ENCODE results near the gene GPR42.
A peak's percentile ranks its signal among the peaks of the same experiment; 100 is the strongest.
"Not testable (repeated sequence)": the region's sequence is repeated elsewhere in the genome, so short reads cannot be mapped to it uniquely, and the experiment has no call there.

The GPR42 gene

DNA sequence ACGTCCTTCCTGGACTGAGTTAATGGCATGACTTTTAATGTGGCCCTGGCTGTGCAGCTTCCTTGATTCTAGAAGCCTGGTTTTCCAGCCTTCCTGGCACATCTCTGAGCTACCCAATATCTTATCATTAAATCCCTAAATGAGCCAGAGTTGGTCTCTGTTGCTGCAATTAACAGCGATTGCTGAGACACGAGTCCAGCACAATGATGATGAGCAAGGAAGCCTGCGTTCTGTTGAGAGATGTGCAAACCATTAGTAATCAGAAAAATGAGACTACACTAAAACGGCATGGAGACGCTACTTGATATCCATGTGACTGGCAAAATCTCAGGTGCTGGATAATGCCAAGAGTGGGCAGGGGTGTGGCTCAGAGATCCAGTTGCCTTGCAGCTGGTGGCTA, 26.2 kb downstream of the GPR42 start:
- no peak for DNase-seq

- no peak for DNase-seq
Measured at GRCh38 chr19:35398570-35398969, 27.7 kb downstream of the GPR42 start.

DNA sequence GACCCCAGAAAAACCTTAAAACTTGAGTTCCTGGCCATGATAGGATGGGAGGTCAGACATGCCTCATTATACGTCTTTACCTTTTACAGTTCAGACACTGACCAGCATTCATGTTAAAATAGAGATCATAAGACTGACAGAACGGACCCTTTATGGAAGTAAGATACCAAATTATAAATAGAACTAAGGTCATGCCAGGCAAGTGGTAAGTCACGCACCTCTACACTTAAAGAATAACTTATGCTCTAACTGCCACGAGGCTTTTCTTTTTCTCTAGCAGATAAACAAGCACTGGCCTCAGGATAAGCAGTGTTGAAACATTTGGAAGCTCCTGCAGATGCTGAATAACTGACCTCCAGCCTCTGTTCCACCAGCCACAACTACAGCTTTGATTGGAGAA, 28.4 kb downstream of the GPR42 start:
- no peak for DNase-seq

DNA sequence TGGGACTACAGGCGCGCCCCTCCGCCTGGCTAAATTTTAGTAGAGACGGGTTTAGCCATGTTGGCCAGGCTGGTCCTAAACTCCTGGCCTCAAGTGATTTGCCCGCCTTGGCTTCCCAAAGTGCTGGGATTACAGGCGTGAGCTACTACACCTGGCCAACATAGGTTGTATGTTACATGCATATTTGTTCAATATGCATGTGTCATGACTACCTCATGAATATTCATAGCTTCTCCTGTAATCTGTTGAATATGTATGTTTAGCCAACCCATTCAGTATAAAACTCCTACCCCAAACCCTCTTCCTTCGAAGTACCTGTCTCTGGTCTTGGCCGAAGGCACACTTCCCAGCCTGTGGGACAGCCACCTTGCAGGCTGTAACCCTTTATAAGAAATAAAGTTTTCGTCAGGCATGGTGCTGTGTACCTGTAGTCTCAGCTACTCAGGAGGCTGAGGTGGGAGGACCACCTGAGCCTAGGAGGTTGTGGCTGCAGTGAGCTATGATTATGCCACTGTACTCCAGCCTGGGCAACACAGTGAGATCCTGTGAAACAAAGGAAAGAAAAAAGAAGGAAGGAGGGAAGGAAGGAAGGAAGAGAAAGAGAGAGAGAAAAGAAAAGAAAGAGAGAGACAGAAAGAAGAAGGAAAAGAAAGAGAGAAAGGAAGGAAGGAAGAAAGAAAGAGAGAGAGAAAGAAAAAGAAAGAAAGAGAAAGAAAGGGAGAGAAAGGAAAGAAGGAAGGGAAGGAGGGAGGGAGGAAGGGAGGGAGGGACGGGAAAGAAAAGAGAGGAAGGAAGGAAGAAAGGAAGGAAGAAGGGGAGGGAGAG, 29.3 kb downstream of the GPR42 start:
- no peak for DNase-seq

DNA sequence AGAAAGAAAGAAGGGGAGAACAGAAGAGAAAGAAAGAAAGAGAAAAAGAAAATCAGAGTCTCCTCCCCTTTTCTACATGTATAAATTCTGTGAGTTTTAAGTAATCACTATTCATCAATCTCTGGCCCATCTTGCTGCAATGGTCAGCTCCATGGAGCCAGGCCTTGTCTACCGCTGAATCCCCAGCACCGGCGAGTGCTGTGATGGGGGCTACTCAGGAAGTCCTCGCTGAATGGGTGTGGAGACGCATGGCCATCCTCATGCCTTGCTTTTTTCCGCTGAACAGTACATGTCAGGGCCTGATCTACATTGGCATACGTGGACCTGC, 29.9 kb downstream of the GPR42 start:
- no peak for DNase-seq

DNA sequence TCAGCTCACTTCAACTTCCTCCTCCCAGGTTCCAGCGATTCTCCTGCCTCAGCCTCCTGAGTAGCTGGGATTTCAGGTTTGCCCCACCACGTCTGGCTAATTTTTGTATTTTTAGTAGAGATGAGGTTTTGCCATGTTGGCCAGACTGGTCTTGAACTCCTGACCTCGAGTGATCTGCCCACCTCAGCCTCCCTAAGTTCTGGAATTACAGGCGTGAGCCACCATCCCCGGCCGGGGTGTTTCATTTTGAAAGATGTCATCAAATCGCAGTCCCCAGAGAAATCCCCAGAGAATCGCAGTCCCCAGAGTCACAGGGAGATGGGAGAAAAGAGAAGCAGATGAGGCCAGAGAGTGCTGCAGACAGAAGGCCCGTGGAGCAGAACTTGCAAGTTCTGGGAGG, 30.5 kb downstream of the GPR42 start:
- DNase-seq, result not testable (repeated sequence)

GRCh38 chr19:35403116-35403760, 32.4 kb downstream of the GPR42 start:
- no peak for DNase-seq

DNA sequence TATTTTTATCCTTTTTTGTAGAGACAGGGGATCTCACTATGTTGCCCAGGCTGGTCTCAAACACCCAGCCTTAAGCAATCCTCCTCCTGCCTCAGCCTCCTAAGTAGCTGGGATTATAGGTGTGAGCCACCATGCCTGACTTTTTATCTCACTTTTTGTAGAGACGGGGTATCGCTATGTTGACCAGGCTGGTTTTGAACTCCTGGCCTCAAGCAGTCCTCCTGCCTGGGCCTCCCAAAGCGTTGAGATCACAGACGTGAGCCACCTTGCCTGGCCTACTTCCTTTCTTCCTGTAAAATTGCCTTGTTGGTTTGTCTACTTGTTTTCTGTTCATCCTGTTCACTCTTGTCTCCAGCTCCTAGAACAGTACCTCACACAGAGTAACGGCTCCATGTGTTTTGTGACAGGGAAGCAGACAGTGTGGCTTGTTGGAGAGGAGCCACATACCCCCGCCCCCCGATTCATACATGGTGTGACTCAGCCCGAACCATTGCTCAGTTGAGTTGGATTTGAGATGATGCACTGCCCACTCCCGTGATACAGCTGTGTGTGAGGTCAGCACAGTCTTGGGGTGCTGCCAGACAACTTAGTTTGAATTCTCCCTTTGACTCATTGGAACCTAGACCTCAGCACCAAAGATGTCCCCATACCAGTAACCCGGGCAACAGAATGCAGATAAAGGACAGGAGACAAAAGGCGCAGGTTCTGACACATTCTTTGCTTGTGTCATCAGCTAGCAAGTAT, 34.2 kb downstream of the GPR42 start:
- peak in 1 of 2 experiments; percentile 2 for DNase-seq

- DNase-seq, result no peak
Measured at GRCh38 chr19:35407619-35408018, 36.8 kb downstream of the GPR42 start.

DNA sequence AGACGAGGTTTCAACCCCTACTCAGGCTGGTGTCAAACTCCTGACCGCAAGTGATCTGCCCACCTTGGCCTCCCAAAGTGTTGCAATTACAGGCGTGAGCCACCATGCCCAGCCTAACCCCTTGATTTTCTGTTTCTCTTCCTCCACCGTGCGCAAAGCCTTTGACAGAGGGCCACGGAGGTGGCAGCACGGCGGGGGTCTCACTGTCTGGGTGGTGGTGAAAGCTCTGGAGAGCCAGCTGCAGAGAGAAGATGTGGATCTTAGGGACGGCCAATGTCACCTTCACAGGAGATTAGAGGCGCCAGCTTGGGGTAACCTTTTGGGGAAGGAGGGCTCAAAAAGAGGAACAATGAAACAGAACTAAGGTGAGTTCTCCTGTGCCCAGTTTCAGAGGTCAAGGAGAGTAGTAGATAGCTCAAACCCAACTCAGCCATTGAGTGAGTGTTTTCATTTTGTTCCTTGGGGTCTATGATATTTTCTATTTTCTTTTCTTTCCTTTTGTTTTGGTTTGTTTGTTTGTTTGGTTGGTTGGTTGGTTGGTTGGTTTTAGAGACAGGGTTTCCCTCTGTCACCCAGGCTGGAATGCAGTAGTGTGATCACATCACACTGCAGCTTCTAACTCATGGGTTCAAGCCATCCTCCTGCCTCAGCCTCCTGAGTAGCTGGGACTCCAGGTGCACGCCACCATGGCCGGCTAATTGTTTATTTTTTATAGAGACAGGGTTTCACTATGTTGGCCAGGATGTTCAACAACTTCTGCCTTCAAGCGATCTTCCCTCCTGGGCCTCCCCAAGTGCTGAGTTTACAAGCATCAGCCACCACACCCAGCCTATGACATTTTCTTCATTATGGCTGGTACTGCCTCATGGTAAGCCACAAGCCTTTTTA, 37.7 kb downstream of the GPR42 start:
- no peak for DNase-seq

DNA sequence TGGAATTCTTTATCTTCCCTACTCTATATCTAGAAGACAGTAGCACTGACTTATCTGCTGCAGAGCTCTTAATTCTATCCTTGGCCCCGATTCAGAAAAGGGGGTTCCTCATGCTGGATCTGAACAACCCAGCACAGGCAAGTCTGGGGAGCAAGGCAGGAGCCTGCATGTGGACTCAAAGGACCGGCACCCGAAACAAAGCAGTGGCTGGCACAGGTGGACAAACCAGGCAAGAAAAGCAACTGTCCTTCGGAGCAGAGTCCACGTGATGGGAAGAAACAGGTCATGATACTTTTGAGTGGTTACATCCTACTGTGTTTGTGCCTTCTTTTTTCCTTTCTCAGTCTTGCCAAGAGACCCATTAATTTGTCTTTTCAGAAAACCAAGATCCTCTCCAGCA, 38.3 kb downstream of the GPR42 start:
- DNase-seq, result no peak

DNA sequence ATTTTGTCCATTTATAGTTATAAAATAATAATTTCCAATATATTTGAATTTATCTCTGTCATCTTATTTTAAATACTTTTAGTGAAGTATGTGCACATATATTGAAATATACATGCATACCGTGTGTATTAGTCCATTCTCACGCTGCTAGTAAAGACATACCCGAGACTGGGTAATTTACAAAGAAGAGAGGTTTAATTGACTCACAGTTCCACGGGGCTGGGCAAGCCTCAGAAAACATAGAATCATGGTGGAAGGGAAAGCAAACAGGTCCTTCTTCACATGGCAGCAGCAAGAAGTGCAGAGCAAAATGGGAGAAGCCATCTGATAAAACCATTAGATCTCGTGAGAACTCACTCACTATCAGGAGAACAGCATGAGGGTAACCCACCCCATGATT, 39.6 kb downstream of the GPR42 start:
- DNase-seq, result no peak

DNA sequence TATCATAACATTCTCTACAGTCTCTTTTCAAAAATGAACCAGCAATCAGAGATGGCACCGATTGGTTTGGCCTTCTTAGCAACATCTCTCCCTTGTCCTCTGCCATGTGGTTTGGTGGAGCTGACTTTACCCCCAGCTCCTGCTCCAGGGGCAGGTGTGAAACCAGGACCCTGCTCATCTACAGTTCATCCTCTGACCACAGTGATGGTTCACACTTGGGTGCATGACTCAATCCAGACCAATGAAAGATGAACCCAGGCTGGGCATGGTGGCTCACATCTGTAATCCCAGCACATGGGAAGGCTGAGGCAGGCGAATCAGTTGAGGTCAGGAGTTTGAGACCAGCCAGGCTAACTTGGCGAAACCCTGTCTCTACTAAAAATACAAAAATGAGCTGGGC, 43.6 kb downstream of the GPR42 start:
- DNase-seq, result no peak

- no peak for DNase-seq
Measured at GRCh38 chr19:35416331-35416730, 45.5 kb downstream of the GPR42 start.

- DNase-seq, result no peak
Measured at GRCh38 chr19:35417278-35417677, 46.4 kb downstream of the GPR42 start.

DNA sequence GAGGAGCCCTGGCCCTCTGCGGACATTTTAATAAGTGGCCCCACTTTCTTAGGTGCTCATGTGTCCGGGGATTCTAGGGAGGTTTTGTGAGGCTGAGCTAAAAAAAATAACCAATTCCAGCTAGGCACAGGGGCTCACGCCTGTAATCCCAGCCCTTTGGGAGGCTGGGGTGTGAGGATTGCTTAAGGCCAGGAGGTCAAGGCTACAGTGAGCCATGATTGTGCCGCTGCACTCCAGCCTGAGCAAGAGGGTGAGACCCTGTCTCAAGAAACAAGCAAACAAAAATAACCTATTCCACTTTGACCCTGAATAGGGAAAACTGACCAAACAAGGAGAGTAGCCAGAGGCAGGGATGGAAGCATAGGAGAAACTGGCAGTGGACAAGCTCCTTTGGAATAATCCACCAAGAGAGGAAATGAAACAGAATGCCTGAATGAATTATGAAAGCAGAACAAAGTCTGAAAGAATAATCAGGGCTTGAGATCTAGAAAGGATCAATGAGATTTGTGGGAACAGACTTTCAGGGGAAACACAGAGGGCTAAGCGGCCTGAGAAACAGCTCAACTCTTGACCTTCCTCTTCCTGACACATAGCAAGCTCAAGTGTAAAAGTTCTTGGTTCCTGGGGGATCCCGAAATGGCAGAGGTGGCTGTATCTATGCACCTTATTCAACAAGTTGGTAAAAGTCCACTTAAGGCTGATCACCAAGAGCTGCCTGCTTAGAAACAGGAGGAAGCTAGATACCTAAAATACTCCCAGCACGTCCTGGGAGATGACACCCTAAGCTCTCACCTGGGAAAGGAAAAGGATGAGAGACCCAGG, 47.1 kb downstream of the GPR42 start:
- DNase-seq, result no peak

GRCh38 chr19:35419046-35419445, 48.2 kb downstream of the GPR42 start:
- DNase-seq, result no peak

- no peak for DNase-seq
Measured at GRCh38 chr19:35419805-35420204, 48.9 kb downstream of the GPR42 start.

DNA sequence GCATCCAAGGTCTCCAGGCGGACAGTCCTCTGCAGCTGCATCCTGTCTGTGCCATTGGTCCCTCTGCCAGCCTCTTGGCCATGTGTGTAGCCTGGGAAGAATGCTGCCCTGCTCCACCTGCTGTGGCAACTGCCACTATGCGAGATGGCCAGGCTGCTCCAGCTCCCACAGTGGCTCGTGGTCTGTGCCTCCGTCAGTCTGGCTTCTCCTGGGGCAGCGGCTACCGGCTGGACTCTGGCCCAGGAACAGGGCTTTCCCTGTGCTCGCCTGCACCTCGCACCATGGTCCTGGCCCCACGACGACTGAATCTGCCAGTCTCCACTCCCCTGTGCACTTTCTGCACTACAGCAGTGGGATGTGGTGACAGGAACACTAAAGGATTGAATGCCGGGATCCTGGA, 50.5 kb downstream of the GPR42 start:
- DNase-seq, result no peak

Measured in activated CD4-positive, alpha-beta T cell treated with anti-CD3 and anti-CD28 coated beads, Interleukin-2, amount 50 U/mL, for 4 hours (primary cell).